Astrocyte of the hippocampus (primary cell): ENCODE measurements around the gene LIMK2.
"Not testable (repeated sequence)": the region's sequence is repeated elsewhere in the genome, so short reads cannot be mapped to it uniquely, and the experiment has no call there.

Experiments
- DNase-seq: peaks from one replicate; pipeline ENCODE4 v3.0.0; 2011; ENCODE audit warnings: low read depth, low spot score

Gene LIMK2

DNA sequence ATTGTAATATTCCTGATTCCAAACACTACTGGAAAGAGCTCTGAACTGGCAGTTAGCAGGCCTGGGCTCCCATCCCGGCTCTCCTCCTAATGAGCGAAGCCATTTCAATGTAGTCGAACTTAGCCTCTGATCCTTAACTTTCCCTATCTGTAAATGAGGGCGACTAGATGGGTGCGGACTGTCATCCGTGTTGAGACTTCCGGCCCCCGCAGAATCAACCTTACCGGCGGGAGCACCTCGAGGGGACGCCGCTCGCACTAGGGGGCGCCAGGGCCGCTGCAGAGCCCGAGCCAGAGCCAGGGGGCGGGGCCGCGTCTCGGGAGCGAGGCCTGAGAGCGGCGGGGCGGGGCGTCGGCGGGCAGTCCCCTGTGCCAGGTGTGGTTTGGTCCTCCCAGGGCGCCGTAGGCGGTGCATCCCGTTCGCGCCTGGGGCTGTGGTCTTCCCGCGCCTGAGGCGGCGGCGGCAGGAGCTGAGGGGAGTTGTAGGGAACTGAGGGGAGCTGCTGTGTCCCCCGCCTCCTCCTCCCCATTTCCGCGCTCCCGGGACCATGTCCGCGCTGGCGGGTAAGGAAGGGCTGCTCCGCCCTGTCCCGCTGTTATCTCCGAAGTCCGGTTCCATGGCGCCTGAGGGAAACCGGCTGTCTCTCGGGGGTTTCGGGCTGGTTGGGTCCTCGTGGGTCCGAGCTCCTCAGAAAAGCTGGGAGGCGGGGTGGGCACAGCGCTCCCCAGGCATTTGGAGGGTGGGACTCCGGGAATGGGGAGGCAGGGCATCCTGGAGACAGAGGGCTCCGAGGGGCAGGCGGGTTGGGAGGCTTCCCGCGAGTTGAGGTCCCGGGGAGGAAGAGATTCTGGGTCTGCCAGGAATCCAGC, at the start of gene LIMK2:
Gene LIMK2, plus strand, starts transcription at position 437 of the 869 bp plus-strand sequence. Its CDS starts 111 bp downstream, at position 548.
- DNase-seq: peak; percentile 96

DNA sequence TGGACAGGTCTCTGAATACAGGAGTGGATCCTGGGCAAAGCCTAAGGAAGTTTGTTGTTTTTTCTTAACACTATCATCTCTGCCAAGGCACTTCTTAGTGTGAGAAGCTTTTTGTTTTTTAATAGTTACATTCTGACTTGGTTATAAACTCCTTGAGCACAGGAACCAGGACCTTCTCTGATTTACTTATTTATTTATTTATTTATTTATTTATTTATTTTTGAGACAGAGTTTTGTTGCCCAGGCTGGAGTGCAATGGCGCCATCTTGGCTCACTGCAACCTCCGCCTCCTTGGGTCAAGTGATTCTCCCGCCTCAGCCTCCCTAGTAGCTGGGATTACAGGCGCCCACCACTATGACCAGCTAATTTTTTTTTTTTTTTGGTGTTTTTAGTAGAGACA, 41.1 kb upstream of the LIMK2 start:
- DNase-seq: no peak

DNA sequence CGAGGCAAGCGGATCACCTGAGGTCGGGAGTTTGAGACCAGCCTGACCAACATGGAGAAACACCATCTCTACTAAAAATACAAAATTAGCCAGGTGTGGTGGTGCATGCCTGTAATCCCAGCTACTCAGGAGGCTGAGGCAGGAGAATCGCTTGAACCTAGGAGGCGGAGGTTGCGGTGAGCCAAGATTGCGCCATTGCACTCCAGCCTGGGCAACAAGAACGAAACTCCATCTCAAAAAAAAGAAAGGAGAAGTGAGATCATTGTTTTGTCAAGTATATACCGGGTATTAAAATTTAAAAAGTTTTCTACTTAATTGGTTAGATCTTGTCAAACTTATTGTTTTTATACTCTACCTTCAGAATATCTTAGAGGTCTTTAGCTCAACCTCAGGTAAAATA, 40.4 kb upstream of the LIMK2 start:
- DNase-seq: not testable (repeated sequence)

DNA sequence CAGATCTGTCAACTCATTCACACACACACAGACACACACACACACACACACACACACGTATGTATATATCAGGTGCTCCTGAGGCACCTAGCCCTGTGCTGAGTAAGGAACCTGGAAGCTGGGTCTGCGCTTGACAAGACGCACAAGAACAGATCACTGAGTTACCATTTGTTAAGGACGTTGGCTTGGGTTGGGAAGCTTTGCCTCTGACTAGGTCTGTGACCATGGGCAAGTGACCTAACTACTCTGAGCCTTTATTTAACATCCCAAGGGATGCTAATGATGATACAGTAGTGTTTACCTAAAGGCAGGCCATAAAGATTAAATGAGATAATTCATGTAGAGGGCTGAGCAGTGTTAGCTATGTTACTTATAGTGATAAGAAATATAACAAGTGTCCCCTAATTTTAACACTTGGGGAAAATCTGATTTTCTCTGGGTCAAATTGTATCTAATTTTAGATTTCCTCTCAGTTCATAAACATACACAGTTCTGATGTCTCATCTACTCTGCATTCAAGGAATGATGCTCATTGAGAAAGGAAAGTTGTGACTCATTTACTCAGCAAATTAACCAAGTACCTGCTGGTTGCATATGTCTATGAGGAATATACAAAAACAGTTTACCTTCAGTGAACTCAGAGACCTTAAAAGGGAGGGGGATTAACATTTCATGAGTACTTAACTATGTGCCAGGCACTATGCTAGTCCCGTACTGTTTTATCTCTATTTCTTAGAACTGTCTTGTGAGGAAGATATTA, 38.5 kb upstream of the LIMK2 start:
- peak; percentile 79 for DNase-seq

DNA sequence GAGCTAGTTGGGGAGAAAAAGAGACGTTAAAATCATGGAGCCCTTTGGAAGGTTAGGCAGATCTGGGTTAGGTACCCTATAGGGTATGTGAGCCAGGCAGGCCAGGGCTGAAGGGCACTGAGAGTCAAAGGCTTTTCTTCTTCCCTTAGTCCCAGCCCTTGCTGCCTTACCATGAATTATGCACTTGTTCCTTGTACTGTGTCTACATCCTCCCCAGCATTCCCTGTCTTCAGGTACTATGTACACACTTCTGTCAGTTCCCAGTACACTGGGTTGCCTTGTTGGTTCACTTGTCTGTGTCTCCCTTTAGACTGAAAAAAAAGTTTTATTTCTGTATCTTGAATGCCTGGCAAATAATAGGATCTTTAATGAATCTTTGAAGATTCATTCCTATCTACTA, 35.2 kb upstream of the LIMK2 start:
- no peak for DNase-seq

DNA sequence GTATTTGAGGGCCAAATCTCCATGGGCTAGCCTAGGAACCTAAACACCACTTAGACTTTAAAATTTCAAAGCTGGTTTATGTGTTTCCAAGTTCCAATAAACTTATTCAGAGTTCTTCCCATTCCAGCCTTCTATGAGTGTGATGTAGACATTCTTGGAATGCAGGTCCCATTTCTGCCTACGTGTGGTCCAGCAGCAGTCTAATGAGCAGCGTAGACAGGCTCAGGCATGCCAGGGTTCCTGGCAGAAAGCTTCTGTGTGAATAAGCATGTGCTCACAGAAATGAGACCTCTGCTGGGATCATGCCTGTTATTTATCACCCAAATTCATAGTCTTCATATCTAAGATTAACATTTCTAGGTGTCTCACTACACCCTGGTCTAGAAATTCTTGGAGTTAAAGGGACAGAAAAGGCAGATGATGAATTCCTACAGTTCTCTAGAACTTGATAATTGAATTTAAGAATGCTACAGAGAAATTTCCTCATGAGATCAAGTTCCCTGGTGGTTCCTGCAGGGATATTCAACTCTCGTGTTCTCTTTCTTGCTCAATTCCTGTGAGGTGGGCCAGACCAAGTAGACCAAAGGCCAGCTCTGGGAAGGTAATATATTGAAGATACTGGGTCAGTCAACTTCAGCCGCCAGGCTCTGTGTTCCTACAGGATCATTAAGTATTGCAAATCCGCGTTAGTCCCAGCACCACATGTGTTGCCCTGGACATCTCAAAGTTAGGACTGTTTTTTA, 34.5 kb upstream of the LIMK2 start:
- peak; percentile 95 for DNase-seq

DNA sequence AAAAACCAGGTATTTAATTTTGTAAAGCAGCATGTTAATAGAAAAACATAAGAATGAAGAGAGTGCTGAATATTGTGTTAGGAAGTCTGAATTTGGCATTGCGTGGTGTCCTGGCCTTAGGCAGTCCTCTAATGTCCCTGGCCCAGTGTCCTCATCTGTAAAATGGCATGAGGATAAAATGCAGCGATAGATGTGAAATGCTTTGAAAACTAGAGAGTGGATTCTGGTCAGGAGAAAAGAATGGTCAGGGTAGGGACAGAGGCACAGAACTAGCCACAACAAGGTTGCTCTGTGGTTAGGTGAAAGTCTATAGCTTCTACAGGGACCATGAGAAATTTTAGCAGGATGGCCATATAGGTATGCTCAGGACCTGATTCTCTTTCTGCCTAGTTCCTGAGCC, 33.2 kb upstream of the LIMK2 start:
- DNase-seq: no peak

DNA sequence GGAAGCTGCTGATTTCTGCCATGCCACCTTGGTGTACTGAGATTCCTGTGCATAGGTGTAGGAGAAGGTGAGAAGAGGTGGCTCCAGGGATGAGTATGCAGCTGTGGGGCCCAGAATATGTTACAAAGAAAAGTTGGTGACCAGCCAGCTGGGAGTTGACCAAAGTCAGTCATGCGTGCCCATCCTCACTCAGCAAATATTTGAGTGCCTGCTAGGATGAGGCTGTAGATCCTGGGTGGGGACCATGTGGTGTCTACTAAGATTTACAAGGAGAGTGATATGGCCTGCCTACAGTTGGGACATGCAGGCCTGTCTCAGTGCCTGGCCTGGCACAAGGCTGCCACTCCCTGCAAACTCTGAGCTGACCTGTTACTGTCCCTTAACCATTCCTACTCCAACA, 32.8 kb upstream of the LIMK2 start:
- peak; percentile 64 for DNase-seq

DNA sequence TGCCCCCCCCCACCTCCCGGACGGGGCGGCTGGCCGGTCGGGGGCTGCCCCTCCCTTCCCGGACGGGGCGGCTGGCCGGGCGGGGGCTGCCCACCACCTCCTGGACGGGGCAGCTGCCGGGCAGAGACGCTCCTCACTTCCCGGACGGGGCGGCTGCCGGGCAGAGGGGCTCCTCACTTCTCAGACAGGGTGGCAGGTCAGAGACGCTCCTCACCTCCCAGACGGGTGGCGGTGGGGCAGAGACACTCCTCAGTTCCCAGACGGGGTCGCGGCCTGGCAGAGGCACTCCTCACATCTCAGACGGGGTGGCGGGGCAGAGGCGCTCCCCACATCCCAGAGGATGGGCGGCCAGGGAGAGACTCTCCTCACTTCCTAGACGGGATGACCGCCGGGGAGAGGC, 28.1 kb upstream of the LIMK2 start:
- DNase-seq: no peak

DNA sequence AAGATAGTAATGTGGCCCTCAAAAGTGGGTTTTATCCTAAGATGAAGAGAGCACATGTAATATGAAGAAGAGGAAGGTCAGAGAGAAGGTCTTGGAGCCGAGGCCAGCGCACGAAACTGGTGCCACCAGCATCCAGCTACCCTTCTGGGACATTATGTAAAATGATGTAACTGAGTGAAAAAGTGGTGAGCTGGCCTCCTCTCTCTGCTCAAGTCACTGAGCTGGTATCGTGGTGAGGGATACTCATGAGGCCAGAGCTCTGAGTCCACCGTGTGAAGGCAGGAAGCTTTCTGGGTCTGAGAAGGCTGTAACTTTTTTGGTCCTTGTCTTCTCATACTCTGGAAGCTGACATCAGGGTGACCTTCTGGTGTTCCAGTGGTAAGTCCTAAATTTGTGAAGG, 27.0 kb upstream of the LIMK2 start:
- DNase-seq: no peak

DNA sequence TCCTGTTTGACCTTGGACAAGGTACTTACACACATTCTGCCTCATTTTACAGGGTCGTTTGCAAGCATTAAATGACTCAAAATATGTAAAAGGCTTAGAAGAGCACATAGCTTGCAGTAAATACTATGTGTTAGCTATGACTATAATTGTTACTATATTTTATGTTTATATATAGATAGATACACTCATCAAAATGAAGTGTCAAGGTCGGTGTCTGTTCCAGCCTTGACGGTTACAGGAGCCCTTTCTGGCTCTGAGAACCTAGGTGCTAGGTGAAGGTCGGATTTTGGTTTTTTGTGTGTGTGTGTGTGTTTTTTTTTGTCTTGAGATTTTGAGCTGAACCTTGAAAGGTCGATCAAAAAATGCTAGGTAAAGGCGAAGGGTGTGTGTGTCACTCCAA, 24.5 kb upstream of the LIMK2 start:
- DNase-seq: no peak

DNA sequence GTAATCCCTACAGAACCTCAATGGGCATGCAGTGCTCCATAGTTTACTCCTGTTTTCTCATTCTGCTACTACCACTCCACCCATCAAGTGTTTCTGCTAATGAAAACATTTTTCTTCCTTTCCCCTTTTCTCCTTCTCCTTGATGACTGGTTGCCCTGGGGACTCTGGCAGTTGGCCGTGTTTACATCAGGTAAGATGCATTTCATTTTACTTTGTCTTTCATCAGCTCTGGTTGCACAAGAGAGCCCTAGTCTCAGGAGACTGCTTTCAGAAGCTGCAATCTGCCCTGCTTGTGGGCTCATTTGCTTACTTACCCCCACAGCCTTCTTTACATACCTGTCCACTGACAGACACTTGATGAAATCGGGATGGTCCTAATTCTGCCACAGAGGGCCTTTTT, 19.6 kb upstream of the LIMK2 start:
- no peak for DNase-seq

DNA sequence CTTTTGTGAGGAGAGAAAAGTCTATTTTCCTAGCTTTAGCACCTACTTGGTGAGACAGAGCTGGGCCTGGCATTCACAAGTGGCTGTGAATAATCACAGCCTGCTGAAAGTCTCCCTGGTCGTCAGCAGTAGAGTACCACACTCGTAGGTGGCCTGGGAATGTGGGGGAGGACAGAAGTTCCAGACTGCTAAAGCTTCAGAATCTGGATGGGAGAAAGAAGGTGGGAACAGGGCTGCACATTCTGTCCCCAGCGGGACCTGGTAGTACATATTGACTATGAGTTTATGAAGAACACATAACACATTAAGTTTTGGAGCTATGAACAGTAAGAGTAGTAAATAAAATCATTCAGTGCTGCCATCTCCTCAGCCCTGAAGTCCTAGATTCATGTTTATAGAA, 19.0 kb upstream of the LIMK2 start:
- no peak for DNase-seq

DNA sequence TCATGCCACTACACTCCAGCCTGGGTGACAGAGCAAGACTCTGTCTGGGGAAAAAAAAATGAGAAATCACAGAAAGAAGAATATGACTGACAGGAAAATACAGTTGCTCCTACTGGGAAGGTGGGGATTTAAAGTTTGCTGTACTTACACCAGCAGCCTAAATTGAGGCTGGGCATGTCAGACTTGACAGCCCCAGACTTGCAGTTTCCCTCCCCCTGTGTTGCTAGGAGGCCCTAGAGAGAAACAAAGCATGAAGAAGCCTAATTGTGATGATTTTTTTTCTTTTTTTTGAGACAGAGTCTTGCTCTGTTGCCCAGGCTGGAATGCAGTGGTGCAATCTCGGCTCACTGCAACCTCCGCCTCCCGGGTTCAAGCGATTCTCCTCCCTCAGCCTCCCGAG, 17.4 kb upstream of the LIMK2 start:
- not testable (repeated sequence) for DNase-seq

DNA sequence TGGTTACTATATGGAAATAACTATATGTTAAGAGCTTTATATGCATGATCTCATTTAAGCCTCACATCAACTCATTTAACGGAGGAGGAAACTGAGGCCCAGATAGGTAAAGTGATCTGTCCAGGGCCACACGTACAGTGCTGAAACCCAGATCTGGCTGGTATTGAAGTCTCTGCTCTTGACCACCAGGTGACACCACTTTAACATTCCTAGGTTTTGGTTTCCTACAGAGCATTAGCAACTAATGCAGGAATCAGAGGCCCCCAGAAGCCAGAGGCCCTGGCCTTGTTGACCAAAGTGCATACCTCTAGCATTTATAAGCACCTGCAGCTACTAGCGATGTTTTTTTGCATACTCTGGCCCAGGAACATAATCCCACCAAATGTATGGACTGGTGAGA, 12.9 kb upstream of the LIMK2 start:
- DNase-seq: no peak

DNA sequence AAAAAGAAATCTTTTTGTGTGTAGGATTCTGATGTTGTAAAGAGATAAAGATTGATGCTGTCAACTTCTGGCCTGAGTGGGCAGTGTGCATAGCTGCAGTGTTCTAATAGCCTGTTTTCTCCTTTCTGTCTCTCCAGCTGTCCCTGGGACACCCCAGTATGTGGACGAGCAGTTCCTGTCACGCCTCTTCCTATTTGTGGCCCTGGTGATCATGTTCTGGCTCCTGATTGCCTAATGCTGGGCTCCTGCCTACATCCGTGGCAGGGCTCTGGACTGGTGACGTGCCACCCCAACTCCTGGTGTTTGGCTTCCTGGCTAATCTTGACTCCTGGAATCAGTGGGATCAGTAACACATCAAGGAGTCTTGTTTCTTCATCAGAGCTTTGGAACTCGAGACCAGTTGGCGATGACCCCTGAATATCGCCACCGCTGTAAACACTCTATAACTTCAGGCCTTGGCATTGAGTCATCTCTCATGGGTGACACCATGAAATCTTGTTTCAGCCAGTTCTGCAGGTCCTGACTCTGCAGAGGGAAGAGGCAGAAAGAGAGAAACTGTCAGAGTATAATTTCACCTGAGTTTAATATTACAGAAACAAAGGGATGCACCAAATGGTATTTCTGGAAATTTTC, 7.6 kb upstream of the LIMK2 start:
- DNase-seq: not testable (repeated sequence)

DNA sequence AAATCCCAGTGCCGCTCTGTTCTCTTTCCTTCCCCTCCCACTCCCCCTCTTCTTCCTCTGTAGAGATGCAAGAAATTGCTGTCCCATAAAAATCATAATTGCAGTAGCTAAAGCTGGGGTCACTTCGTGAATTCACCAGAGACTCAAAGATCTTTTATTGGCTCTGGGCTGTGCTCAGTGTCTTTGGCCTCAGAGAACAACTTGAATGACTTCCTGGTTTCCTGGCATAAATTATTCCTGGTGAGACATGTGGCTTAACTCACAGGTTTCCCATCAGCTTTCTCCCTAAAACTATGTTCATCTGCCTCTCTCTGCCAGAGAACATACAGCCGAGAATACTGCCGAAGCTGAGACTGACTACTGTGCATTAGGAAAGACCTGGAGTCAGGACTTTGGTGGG, 7.0 kb upstream of the LIMK2 start:
- not testable (repeated sequence) for DNase-seq

DNA sequence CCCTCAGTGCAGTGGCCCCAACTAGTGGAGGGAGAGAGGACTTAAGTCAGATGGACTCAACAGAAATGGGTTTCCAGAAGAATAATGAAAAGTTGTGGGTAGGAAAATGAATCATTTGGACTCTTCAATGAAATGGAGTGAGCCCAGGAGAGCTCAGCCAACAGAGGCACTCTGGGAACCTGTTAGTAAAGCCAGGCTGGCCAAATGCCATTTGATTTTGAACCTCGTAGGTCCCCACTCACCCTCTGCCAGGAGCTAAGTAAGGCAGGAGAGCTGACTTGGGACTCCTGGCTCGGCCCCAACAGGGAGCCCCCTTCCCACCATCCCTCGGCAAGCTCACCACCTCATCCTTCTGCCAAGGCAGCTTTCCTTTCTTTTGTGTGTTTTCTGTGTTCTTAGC, 5.6 kb upstream of the LIMK2 start:
- DNase-seq: not testable (repeated sequence)

DNA sequence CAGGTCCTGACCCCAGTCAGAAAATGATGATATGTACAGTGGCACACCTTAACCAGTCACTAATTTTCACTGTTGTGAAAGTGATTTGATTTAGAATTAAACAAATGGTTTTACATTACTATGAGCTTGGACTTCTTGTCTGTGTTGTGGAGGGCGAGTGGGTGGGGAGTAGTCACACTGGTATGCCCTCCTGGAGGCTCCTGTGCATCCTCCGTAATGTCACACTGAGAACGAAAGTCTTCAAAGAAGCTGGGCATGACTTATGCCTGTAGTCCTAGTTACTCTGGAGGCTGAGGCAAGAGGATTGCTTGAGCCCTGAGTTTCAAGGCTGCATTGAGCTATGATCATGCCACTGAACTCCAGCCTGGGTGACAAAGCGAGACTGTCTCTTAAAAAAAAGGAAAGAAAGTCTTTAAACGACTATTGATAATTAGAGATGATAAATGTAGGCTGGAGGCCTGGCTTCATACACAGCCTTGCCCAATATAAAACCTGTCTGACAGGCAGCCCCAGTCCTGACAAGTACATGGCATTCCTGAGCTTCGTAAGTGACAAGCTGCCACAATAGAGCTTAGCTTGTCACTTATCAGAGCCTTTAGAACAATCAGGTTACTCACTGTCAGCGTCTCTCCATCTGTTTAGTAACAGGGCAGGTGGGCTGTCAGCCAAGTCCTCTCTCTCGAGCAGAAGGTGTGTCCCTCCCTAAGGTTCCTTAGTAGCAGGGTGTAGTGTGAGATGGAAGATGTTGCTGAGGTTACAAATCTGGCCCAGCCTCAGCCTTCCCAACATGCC, 5.0 kb upstream of the LIMK2 start:
- DNase-seq: peak; percentile 42

DNA sequence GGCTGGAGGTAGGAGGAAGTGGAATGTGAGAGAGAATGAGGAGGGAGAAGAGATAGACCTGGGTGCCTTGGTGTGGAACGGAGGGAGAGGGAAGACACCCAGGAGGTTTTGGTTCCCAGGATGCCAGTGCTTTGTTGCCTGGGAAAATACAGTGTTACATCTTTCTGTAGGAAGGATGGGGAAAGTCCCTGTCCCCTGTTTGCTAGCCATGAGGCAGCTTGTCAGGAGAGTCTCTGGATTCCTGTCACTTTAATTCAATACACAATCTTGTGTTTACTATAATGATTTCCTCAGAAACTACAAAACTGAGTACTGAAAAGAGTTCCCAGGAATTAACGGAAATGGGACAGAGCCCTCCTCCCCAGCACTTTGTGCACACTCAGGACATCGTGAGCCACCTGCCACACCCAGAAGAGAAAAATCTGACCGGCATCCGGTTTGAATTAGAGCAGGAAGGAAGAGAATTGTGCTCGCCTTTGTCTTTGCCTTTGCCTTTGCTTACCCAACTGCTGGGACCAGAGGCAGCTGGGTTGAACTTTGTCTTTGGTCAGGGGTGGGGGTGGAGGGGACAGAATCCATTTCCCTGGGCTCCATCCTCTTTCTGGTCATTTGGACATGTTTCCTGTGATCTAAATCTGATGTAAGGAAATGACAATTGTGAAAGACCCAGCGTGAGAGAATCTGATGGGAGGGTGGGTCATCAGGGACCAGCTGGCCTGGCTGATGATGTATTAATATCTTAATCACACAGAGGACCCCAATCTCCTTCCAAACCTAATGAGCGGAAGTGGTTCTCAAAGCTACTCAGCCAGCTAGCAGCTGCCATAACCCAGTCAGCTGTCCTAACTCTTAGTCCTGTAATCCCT, 1.3 kb upstream of the LIMK2 start:
- no peak for DNase-seq
